IMR-90 (cell line): Measurements from ENCODE around the gene CHAF1B.

Source experiments
- BHLHE40 ChIP-seq: fragments of 150-350 bp; IDR thresholded peaks from 2 replicates; pipeline ENCODE4 v1.6.1; 2016; ENCODE audit warnings: mild to moderate bottlenecking, low read depth, low read length
- CTCF ChIP-seq: conservative IDR thresholded peaks from 2 replicates; pipeline ENCODE4 v1.5.1; 2012; ENCODE audit warnings: mild to moderate bottlenecking, low read depth, low read length, improper control_type of control experiment
- RAD21 ChIP-seq: IDR thresholded peaks from 2 replicates; pipeline ENCODE4 v1.6.1; 2012; ENCODE audit warnings: low read length, improper control_type of control experiment
- RCOR1 ChIP-seq: IDR thresholded peaks from 2 replicates; pipeline ENCODE4 v1.6.1; 2012; ENCODE audit warnings: mild to moderate bottlenecking, low read length, improper control_type of control experiment; ENCODE audit not compliant: insufficient replicate concordance
- USF2 ChIP-seq: fragments of 150-350 bp; IDR thresholded peaks from 2 replicates; pipeline ENCODE4 v1.6.1; 2017; ENCODE audit warnings: mild to moderate bottlenecking, antibody characterized with exemption, low read length, low read depth
- TF ChIP-seq, protein P1 (sequence below): fragments of 150-350 bp; IDR thresholded peaks from 2 replicates; pipeline ENCODE4 v1.6.1; 2016; ENCODE audit warnings: low read depth, mild to moderate bottlenecking, low read length, moderate library complexity, borderline replicate concordance

DNA sequence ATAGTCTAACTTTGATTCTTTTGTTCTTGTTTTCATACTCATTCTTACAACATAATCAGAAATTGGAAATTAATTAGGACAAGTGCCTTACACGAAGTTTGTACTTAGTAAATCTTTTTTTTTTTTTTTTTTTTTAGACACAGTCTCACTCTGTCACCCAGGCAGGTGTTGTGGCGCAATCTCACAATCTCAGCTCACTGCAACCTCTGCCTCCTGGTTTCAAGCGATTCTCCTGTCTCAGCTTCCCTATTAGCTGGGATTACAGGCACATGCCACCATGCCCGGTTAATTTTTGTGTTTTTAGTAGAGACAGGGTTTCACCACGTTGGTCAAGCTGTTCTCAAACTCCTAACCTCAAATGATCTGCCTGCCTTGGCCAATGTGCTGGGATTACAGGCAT, 12.4 kb downstream of the CHAF1B start:
- no peak for TF ChIP-seq CTCF
- no peak for TF ChIP-seq RAD21
- no peak for TF ChIP-seq BHLHE40
- TF ChIP-seq, protein P1, sequence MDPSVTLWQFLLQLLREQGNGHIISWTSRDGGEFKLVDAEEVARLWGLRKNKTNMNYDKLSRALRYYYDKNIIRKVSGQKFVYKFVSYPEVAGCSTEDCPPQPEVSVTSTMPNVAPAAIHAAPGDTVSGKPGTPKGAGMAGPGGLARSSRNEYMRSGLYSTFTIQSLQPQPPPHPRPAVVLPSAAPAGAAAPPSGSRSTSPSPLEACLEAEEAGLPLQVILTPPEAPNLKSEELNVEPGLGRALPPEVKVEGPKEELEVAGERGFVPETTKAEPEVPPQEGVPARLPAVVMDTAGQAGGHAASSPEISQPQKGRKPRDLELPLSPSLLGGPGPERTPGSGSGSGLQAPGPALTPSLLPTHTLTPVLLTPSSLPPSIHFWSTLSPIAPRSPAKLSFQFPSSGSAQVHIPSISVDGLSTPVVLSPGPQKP = no peak
- no peak for TF ChIP-seq RCOR1
- TF ChIP-seq USF2 = no peak
